WTC11 (cell line): ENCODE results near the gene DEDD2. TPM values are rescaled to one million over a fixed set of nuclear protein-coding genes. Genes with fewer than 3 reads are reported as not detected.

Experiments used
- ATAC-seq: fragments of 200-7000 bp; cut with Tn5 transposase; 2 replicates; pipeline ENCODE4 v1.10.0; 2021; ENCODE audit warnings: mild to moderate bottlenecking, moderate library complexity
- CTCF ChIA-PET: fragments of 300-600 bp; sonication (Branson Sonifier 250); formaldehyde crosslinking; loops from one replicate; lab custom pipeline; 2021; ENCODE audit warnings: antibody characterized with exemption; lab: Charles Lee
- POLR2A ChIA-PET: fragments of 350-600 bp; sonication (Branson Sonifier 250); formaldehyde crosslinking; loops from one replicate; lab custom pipeline; 2021; ENCODE audit warnings: antibody characterized with exemption; lab: Charles Lee
- DNase-seq: peaks from one replicate; pipeline ENCODE4 v3.0.0; 2021; ENCODE audit warnings: low spot score
- H3K27ac Mint-ChIP-seq: 2 replicates; pipeline ENCODE4 v1.8.0; 2021; ENCODE audit warnings: mixed read lengths
- H3K27me3 Mint-ChIP-seq: 2 replicates; pipeline ENCODE4 v1.8.0; 2021; ENCODE audit warnings: low read depth, mild to moderate bottlenecking, moderate library complexity, mixed read lengths
- H3K36me3 Mint-ChIP-seq: 2 replicates; pipeline ENCODE4 v1.8.0; 2021; ENCODE audit warnings: mixed read lengths
- H3K4me1 Mint-ChIP-seq: 2 replicates; pipeline ENCODE4 v1.8.0; 2022; ENCODE audit warnings: mixed read lengths
- H3K4me3 Mint-ChIP-seq: 2 replicates; pipeline ENCODE4 v1.8.0; 2021; ENCODE audit warnings: mild to moderate bottlenecking, moderate library complexity, mixed read lengths
- H3K9me3 Mint-ChIP-seq: 2 replicates; pipeline ENCODE4 v1.8.0; 2021; ENCODE audit warnings: mixed read lengths
- E2F1 ChIP-seq: sonication (generic); formaldehyde crosslinking; IDR thresholded peaks from 2 replicates; pipeline ENCODE4 v1.8.0; 2022; ENCODE audit warnings: mild to moderate bottlenecking, missing genetic modification reagents
- E2F5 ChIP-seq: sonication (generic); formaldehyde crosslinking; IDR thresholded peaks from 2 replicates; pipeline ENCODE4 v1.8.1; 2022; ENCODE audit warnings: mild to moderate bottlenecking, moderate library complexity, missing genetic modification reagents
- ERG ChIP-seq: fragments of 250-450 bp; sonication (Bioruptor Pico); IDR thresholded peaks from 2 replicates; pipeline ENCODE4 v1.8.0; 2021; ENCODE audit warnings: mild to moderate bottlenecking
- FOXJ3 ChIP-seq: sonication (generic); formaldehyde crosslinking; IDR thresholded peaks from 2 replicates; pipeline ENCODE4 v1.9.0; 2021; ENCODE audit warnings: missing genetic modification reagents, mild to moderate bottlenecking, borderline replicate concordance
- FOXK1 ChIP-seq: sonication (generic); formaldehyde crosslinking; IDR thresholded peaks from 2 replicates; pipeline ENCODE4 v1.8.0; 2022; ENCODE audit warnings: mild to moderate bottlenecking, moderate library complexity, missing genetic modification reagents
- FOXP1 ChIP-seq: sonication (generic); formaldehyde crosslinking; IDR thresholded peaks from 2 replicates; pipeline ENCODE4 v1.8.0; 2022; ENCODE audit warnings: missing genetic modification reagents, mild to moderate bottlenecking, moderate library complexity, borderline replicate concordance
- GTF2I ChIP-seq: fragments of 250-450 bp; sonication (Bioruptor Pico); conservative IDR thresholded peaks from 2 replicates; pipeline ENCODE4 v1.4.0; 2021; ENCODE audit warnings: mild to moderate bottlenecking
- JAZF1 ChIP-seq: fragments of 250-450 bp; sonication (Bioruptor Pico); IDR thresholded peaks from 2 replicates; pipeline ENCODE4 v1.9.0; 2021; ENCODE audit warnings: moderate library complexity, mild to moderate bottlenecking, inconsistent platforms
- PREB ChIP-seq: sonication (generic); formaldehyde crosslinking; IDR thresholded peaks from 2 replicates; pipeline ENCODE4 v1.8.1; 2022; ENCODE audit warnings: mild to moderate bottlenecking, missing genetic modification reagents, moderate library complexity, borderline replicate concordance
- RORB ChIP-seq: fragments of 250-450 bp; sonication (Bioruptor Pico); IDR thresholded peaks from 2 replicates; pipeline ENCODE4 v1.9.0; 2021; ENCODE audit warnings: mild to moderate bottlenecking
- SMAD4 ChIP-seq: sonication (generic); formaldehyde crosslinking; IDR thresholded peaks from 2 replicates; pipeline ENCODE4 v1.8.0; 2022; ENCODE audit warnings: mild to moderate bottlenecking, missing genetic modification reagents
- SP1 ChIP-seq: sonication (generic); formaldehyde crosslinking; conservative IDR thresholded peaks from 2 replicates; pipeline ENCODE4 v1.8.1; 2022; ENCODE audit warnings: missing genetic modification reagents
- STAT6 ChIP-seq: sonication (generic); formaldehyde crosslinking; conservative IDR thresholded peaks from 2 replicates; pipeline ENCODE4 v1.8.1; 2023; ENCODE audit warnings: mild to moderate bottlenecking, low read depth, missing genetic modification reagents, moderate library complexity
- TEAD4 ChIP-seq: sonication (generic); formaldehyde crosslinking; IDR thresholded peaks from 2 replicates; pipeline ENCODE4 v1.8.0; 2022; ENCODE audit warnings: mild to moderate bottlenecking, missing genetic modification reagents
- USF1 ChIP-seq: sonication (generic); formaldehyde crosslinking; IDR thresholded peaks from 2 replicates; pipeline ENCODE4 v1.8.0; 2022; ENCODE audit warnings: mild to moderate bottlenecking, missing genetic modification reagents
- ZBTB21 ChIP-seq: sonication (generic); formaldehyde crosslinking; IDR thresholded peaks from 2 replicates; pipeline ENCODE4 v1.8.1; 2023; ENCODE audit warnings: mild to moderate bottlenecking, missing genetic modification reagents, borderline replicate concordance
- ZNF425 ChIP-seq: fragments of 250-450 bp; sonication (Bioruptor Pico); conservative IDR thresholded peaks from 2 replicates; pipeline ENCODE4 v1.9.0; 2021; ENCODE audit warnings: mild to moderate bottlenecking
- ZNF532 ChIP-seq: fragments of 250-450 bp; sonication (Bioruptor Pico); IDR thresholded peaks from 2 replicates; pipeline ENCODE4 v1.9.0; 2021; ENCODE audit warnings: mild to moderate bottlenecking, borderline replicate concordance
- ZSCAN18 ChIP-seq: fragments of 250-450 bp; sonication (Bioruptor Pico); IDR thresholded peaks from 2 replicates; pipeline ENCODE4 v2.1.2; 2022; ENCODE audit warnings: mild to moderate bottlenecking, moderate library complexity
- total RNA-seq: library from RNA; stranded (reverse); gene quantifications from 3 replicates; pipeline ENCODE4 v1.2.3, GENCODE V29; 2021

Gene DEDD2
- total RNA-seq, 1 experiment from 2014 or later = 37.7 TPM

- Mint-ChIP-seq H3K27me3 (peaks cover 38% of the 10 kb centered on the region), H3K36me3 (no peaks in the 10 kb centered on the region), H3K27ac (no peak overlapping the region), H3K4me1 (peaks cover 18% of the 10 kb centered on the region), H3K4me3 (no peak overlapping the region), H3K9me3 (no peaks in the 10 kb centered on the region)
- no peak for TF ChIP-seq ZNF425 (CRISPR knock-in tag)
- no peak for TF ChIP-seq STAT6 (CRISPR knock-in tag)
- no peak for TF ChIP-seq ERG (CRISPR knock-in tag)
- no peak for TF ChIP-seq FOXP1 (CRISPR knock-in tag)
- TF ChIP-seq E2F1 (CRISPR knock-in tag) = no peak
- no peak for TF ChIP-seq USF1 (CRISPR knock-in tag)
- no peak for TF ChIP-seq ZSCAN18 (CRISPR knock-in tag)
- no peak for TF ChIP-seq PREB (CRISPR knock-in tag)
- ChIA-PET CTCF (interaction anchor here (1.0 to 3.2 kb wide), 2 partner anchors 19 to 82 kb away, joined by 3 to 11 read pairs; no protein-coding TSS in a partner anchor), POLR2A (no interaction called here)
- DNase-seq (no peak), ATAC-seq (no peak)
Measured at GRCh38 chr19:42174188-42174587, 43.3 kb downstream of the DEDD2 start.

GRCh38 chr19:42173695-42174094 lies 43.8 kb downstream of the DEDD2 start:
- peaks cover 18% of the 10 kb centered on the region for H3K4me1 Mint-ChIP-seq
- ChIA-PET CTCF (no interaction called here), POLR2A (no interaction called here)
- no peaks in the 10 kb centered on the region for H3K36me3 Mint-ChIP-seq
- no peak overlapping the region for H3K27ac Mint-ChIP-seq
- ATAC-seq = no peak
- H3K27me3 Mint-ChIP-seq = peaks cover 38% of the 10 kb centered on the region
- no peak for DNase-seq
- no peaks in the 10 kb centered on the region for H3K9me3 Mint-ChIP-seq
- no peak overlapping the region for H3K4me3 Mint-ChIP-seq
- TF ChIP-seq FOXK1 = no peak
- no peak for TF ChIP-seq E2F5 (CRISPR knock-in tag)
- no peak for TF ChIP-seq FOXJ3 (CRISPR knock-in tag)
- no peak for TF ChIP-seq GTF2I (CRISPR knock-in tag)
- TF ChIP-seq SMAD4 (CRISPR knock-in tag) = no peak
- TF ChIP-seq TEAD4 (CRISPR knock-in tag) = no peak
- no peak for TF ChIP-seq ZBTB21 (CRISPR knock-in tag)
- no peak for TF ChIP-seq ZNF532
- TF ChIP-seq SP1 = no peak
- TF ChIP-seq JAZF1 (CRISPR knock-in tag) = no peak
- no peak for TF ChIP-seq RORB (CRISPR knock-in tag)
